ENCODE measurements around the gene FAM193B. TPM values are rescaled to one million over a fixed set of nuclear protein-coding genes. Genes with fewer than 3 reads are reported as not detected.

The FAM193B gene
- 39.9 TPM for polyA plus RNA-seq (2013, experiment 1 of 2; ENCODE audit: insufficient read length)
- polyA plus RNA-seq (2013, experiment 2 of 2; ENCODE audit: insufficient read length), result 41.9 TPM

DNA sequence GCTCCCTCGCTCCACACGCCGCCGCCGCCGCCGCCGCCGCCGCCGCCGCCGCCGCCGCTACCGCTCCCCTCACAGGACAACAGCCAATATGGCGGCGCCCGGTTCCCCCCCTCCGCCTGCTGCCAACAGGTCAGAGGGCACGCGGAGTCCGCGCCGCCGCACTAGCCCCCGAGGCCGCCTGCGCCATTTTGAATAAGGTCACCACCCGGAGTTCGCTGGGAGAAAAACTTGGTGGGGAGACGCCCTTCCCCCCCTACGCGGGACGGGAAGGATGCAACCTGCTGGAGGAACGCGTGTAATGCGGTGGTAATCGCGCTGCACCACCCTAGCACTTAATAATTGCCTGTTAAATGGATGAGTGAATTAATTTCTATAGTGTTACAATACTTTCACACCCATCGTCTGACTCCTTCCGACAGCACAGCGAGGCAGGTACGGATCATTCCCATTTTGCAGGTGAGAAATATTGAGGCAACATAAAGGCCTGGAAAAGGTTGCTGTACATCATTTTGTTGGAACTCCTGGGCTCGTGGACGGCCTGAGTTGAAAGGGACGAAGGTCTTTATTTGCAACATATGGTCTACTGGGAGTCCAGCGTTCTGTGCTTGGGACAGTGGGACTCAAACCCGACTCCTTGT, at the start of gene FAM193B:
TSS of gene FAM193B (minus strand) at position 90 of the 638 bp plus-strand sequence. CDS start 105 bp downstream, outside the sequence.
- DNase-seq, result peak; percentile 92

DNA sequence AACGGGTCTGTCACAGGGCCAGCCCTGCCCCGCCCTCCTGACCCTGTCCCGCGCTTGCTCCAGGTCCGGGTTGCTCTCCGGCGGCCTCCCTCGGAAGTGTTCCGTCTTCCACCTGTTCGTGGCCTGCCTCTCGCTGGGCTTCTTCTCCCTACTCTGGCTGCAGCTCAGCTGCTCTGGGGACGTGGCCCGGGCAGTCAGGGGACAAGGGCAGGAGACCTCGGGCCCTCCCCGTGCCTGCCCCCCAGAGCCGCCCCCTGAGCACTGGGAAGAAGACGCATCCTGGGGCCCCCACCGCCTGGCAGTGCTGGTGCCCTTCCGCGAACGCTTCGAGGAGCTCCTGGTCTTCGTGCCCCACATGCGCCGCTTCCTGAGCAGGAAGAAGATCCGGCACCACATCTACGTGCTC, 49.8 kb upstream of the FAM193B start:
- DNase-seq, result no peak

DNA sequence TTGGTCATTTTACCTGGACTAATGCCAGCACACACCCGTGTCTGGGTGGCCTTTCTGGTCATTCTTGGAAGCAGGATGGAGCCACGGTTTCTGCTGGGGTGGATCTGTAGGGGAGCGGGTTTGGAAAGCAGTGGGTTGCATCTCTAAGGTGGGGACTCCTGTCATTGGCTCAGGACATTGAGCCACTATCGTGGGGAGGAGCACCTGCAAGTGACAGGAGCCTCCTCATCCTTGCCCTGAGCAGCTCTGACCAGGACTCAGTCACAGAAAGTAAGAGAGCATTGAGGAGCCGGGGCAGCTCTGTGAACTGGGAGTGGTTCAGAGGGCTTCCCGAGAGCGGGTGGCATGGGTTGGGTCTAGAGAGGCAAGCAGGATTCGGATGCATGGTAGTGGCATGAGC, 49.3 kb upstream of the FAM193B start:
- DNase-seq, result no peak

DNA sequence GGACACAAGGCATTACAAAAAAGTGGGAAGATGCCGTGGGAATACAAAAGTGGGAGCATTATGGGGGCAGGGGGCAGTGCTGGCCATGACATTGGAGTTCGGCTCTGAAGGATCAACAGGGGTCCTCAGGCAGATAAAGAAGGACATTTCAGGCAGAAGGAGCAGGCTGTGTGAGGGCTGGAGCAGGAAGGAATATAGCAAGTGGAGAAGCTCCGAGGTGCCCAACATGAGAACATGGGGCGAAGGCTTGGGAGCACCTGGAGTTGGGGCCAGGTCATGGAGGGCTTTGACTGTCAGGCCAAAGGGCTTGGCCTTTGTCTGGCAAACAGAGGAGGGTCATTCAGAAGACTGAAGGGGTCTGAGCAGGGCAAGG, 48.1 kb upstream of the FAM193B start:
- DNase-seq, result no peak

DNA sequence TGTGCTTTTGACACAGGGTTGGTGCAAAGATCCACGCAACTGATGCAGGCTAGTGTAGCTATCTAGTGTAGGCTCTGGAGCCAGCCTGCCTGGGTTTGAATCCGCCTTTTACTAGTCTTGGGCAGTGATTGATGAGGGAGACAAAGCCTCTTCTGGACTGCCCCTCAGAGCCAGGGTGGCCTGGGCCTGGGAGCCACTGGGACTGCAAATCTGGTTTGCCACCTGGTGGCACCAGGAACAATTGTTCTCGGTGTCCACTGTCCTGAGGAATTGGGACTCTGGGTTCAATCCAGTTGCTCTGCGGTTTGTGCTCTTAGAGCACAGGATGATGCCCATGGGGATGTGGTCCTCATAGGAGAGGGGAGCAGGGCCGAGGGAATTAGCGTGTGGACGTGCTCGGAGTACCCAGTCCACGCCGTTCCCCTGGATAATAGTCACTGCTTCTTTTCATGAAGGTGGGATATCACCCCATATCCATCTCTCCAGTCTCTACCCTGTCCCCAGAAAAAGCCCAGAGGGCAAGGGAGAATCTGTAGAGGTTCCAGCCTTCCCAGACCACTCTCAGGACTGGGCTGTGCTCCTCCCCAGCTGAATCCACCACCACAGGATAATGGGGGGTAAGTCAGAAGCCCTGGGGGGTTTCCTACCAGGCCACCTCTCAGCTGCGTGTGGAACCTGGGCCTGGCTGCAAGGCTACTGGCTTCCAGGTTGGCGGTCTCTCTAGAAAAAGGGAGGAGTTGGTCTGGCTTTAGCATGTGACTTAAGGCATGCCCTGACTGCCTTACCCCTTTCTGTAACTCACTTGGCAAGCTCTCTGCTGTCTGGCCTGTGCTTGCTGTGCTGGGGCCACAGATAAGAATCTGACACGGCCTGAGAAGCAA, 47.5 kb upstream of the FAM193B start:
- no peak for DNase-seq

DNA sequence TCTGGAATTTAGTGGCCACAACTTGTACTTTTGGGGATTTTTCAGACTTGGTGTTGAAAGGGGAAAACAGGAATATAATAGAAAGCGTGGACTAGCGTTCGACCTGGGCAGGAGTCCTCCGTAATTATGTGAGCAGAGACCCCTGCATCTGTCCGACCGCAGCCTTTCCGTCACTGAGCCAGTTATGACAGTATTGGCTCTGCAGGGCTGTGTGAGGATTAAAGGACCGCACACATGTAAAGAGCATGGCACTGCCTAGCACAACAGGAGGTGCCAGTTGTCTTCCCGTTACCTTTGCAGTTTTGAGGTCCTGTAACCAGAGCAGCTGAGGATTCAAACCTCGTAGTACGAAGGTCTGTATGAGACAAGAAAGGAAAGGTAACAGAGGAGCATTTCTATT, 46.8 kb upstream of the FAM193B start:
- no peak for DNase-seq

DNA sequence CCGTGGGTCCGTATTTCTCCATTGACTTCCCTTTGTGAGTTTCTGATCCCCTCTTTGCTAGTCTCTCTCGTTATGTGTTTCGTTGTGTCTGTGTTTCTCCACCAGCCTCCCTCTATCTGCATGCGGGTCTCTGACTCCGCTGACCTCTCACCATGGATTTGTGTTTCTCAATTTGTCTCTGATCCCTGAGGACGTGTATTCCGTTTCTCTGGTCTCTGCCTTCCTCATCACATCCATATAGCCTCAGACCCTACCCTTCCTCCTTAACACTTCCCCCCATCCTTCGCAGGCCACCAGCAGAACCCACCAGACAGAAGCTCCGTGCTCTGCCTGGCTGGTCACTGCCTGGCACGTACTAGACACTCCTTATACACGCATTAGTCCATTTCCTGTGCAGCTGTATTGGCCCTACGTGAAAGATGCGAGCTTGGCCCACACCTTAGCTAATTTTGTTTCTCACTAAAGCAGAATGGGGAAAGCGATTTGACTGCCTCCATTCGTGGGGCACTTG, 46.2 kb upstream of the FAM193B start:
- peak; percentile 11 for DNase-seq

DNA sequence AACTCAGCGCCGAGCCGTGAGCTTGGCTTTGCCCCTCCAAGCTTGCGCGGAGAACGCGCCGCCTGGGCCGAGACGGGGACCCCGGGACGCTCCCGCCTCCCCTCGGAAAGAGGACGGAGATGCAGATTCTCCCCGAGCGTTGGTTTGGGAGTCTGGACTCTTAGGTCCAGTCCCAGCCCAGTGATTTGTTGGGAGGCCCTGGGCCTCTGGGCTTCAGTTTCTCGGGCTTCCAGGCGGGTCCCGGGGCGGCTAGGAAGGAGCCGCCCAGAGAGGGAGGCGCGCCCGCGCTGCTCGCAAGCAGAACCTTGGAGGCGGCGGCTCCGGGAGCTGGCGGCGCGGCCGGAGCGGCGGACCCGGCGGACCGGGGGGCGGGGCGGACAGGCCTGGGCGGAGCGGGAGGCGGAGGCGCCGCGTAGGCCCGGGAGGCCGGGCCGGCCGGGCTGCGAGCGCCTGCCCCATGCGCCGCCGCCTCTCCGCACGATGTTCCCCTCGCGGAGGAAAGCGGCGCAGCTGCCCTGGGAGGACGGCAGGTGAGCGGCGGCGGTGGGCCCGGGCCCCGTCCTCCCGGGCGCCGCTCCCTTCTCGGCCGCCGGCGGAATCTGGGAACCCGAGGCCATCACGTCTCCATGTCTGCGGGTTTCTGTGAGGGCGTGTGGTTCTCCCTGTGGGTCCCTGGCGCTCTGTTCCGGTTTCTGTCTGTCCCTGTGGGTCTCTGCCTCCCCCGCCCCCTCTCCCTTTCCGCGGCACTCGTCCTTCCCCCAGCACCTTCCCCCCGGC, 45.6 kb upstream of the FAM193B start, which contains the start of gene B4GALT7:
TSS of gene B4GALT7 (plus strand) at position 402 of the 777 bp plus-strand sequence. CDS start at position 481, 79 bp downstream.
- DNase-seq, result peak; percentile 81

DNA sequence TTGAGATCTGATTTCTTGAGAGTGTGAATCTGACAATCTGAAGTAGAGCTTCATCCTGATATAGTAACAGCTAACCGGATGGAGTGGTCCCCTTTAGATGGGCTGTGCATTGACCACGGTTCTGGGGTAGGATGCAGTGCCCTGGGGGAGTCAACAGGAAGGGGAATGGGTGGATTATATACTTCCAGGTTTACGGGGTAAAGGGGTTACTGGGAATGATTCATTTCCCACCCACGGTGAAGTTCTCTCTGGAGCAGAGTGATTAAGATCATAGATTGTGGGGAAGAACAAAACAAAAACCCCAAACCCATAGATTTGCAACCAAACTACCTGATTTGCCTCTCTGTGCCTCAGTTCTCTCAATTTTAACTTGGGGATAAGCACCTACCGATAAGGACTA, 44.1 kb upstream of the FAM193B start:
- no peak for DNase-seq

DNA sequence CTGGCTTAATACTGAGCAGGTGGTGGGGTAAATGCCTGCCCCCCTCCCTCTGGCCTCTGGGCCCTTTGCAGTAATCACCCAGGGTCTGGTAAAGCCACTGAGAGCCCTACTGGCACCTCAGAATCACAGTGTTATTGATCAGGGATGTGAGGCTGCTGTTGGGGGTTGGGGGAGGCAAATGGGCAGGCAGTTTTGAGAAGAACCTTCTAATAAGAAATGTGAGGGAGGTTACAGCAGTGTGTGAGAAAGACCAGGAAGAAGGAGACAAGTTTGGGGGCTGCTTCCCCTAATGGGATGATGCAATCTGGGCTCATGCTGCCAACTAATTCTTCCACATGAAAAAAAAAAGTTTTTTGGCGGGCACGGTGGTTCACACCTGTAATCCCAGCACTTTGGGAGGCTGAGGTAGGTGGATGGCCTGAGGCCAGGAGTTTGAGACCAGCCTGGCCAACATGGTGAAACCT, 42.4 kb upstream of the FAM193B start:
- no peak for DNase-seq

DNA sequence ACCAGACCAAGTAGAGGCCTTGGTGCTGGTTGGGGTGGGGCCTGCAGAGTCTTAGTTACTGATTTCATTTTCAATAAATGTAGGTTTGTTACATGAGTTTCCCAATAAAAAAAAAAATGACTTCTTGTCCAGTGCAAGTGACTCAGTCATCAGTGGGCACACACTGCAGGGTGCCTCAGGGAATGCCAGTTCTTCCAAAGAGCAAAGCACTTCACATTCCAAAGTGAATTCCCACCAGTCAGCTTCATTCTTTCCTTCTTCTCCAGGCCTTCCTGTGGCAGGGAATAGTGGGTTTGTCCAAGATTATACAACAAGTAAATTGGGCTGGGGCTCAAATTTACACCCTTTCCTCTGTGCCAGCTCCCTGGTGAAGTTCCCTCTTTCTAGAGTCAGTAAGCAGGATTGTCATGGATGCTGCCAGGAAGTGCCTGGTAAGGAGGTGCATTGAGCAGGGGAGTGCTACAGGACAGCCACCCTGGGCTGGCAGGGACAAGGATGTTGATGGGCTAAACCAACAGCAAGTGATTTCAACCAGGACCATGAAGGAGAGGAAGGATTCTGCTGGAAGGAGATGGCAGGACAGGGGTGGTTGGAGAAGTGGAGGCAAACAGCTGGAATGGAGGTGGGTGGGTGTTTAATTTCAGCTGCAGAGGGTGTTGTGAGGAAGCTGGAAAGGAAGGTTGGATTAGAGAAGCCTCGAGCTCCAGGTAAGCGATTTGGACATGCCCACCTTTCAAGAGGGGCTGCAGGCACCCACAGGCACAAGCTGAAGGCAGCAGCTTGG, 41.8 kb upstream of the FAM193B start:
- DNase-seq, result no peak

DNA sequence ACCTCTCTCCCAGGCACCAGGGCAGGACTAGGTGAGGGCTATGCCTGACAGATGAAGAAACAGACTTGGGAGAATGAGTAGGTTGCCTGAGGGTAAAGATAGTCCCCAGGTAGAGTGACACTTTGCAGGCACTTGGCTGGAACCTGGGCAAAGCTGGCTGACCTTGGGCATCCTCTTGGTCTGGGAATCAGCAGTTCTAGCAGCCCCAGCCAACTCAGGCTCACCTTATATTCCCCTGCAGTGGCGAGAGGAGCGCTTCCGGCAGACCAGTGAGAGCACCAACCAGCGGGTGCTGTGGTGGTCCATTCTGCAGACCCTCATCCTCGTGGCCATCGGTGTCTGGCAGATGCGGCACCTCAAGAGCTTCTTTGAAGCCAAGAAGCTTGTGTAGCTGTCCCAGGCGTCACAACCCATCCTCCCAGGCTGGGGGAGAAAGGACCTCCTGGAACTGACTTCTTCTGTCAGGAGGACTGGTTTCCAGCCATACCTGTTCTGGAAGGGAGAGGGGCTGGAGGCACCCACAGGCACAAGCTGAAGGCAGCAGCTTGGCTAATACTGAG, 40.7 kb upstream of the FAM193B start:
- DNase-seq, result no peak

DNA sequence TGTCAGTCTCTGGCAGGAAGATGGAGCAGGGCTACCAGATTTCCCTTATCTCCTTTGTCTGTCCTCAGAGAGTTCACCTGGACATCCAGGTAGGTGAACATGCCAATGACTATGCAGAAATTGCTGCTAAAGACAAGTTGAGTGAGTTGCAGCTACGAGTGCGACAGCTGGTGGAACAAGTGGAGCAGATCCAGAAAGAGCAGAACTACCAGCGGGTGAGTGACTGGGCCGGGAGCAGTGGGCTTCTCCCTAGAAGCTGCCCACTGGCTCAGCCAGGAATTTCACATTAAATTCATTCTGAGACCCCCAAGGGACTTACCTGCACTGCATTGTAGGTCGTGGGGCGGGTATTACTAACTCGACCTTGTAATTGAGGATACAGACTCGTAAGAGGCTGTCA, 39.7 kb upstream of the FAM193B start:
- DNase-seq, result no peak

DNA sequence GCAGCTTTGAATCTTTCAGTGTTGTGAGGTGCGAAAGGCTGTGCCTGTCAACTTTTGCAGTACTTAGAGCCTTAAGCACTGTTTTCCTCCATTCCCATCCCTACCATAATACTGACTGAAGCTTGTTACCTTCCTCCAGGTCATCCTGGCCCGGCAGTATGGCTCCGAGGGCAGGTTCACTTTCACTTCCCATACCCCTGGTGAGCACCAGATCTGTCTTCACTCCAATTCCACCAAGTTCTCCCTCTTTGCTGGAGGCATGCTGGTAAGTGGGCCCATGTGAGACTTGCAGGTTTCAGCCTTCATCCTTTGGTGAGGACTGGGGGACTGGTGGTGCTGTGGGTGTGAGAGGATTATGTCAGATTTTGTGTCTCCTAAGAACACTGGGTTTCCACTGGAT, 39.1 kb upstream of the FAM193B start:
- DNase-seq, result no peak

DNA sequence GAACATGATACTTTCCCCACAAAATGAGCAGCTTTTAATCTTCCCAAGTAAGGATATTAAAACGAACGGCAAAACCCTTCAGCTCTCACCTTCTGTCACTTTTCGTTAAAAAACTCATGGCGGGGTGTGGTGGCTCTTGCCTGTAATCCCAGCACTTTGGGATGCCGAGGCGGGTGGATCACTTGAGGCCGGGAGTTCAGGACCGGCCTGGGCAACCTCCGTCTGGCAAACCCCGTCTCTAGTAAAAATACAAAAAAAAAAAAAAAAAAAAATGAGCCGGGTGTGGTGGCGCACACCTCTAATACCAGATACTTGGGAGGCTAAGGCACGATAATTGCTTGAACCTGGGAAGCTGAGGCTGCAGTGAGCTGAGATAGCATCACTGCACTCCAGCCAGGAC, 38.5 kb upstream of the FAM193B start:
- DNase-seq, result no peak

DNA sequence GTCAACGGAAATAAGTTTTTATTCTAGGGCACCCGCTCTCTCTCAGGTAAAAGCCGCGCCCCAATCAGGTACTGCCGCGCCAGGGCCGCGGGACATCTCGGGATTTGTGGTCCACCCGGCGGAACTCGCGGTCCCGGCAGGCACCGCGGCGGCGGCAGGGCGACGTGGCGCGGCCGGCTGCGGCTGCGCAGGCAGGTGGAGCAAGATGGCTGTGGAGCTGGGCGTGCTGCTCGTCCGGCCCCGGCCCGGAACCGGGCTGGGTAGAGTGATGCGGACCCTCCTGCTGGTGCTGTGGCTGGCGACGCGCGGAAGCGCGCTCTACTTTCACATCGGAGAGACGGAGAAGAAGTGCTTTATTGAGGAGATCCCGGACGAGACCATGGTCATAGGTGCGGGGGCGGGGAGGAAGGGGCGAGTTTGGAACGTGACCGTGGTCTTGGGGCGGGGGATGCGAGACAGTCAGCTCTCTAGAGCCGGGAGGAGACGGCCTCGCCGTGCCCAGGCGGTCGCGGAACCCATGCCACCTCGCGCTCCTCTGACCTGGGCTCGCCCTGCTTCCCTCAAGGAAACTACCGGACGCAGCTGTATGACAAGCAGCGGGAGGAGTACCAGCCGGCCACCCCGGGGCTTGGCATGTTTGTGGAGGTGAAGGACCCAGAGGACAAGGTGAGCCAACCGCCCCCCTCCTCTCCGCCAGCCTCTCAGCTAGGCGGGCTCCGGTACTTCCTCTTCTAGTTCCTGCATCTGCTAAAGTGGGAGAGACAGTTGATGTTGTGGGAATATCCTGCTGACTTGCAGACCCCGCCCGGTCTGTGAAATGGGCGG, 37.9 kb upstream of the FAM193B start, which contains the start of gene TMED9:
TSS of gene TMED9 (plus strand) at position 194 of the 825 bp plus-strand sequence. CDS start at position 206, 12 bp downstream.
- DNase-seq, result peak; percentile 80

DNA sequence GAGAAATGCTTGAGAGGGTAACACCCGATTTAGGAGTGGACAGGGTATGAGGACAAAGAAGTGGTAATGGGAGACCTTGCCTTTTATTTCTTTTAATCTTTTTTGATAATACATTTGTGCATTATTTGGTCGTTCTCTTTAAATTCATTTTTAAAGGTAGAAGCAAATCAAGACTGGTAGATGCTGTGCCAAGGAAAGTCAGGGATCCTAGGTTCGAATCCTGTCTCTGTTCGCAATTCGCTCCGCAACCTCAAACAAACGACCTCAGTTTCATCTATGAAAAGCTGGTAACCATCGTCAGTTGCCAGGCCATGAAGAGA, 37.3 kb upstream of the FAM193B start:
- DNase-seq, result no peak

DNA sequence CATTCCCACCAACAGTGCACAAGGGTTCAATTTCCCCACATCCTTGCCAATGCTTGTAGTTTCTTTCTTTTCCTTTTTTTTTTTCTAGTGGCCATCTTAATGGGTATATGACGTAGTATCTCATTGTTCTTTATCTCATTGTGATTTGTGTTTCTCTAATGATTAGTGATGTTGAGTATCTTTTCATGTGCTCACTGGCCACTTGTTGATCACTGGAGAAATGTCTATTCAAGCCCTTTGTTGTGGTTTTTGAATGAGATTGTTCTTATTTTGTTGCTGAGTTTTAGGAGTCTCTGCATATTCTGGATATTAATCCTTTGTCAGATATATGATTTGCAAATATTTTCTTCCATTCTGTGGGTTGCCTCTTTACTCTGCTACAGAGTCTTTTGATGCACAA, 36.0 kb upstream of the FAM193B start:
- DNase-seq, result no peak

DNA sequence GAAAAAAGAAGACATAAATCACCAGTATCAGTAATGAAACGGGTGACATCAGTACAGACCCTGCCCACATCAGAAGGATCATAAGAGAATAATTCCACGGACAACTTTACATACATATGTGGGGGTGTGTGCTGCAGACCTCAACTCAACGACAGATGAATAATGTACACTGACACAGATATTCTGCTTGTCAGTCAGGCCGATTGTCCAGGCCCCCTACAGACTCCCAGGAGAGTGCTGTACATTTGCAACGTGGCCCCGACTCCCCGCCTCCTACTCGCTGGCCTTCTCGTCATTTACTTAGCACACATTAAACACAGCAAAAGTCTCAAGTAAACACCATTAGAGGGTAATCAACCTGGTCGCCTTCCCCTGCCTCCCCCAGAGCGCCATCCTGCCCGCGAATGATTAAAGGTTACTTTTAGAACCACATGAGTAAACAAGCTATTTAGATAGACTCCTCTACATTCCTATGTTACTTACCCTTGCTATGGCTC, 34.1 kb upstream of the FAM193B start:
- no peak for DNase-seq

DNA sequence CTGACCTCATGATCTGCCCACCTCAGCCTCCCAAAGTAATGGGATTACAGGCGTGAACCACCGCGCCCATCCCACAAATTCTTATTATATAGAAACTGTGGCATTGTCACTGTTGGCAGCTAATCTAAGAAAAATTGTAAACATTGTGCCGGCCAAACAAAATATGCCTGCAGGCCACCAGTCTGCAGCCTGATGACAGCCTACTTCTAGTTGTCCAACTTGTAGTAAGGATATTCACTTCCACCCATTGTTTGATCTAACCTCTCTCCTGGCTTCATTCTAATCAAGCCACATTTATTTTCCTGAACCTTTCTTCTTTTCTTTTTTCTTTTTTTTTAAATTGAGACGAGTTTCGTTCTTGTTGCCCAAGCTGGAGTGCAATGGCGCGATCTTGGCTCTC, 24.0 kb upstream of the FAM193B start:
- no peak for DNase-seq

All from fibroblast of skin of abdomen (primary cell).